GM12872 (cell line): ENCODE data around the gene ATG2B.

Experiments used
- TF ChIP-seq, protein P1 (sequence below): IDR thresholded peaks from 3 replicates; pipeline ENCODE4 v1.5.1; 2011; ENCODE audit warnings: low read depth, mild to moderate bottlenecking, low read length, moderate library complexity; ENCODE audit not compliant: insufficient read depth

The ATG2B gene, protein sequence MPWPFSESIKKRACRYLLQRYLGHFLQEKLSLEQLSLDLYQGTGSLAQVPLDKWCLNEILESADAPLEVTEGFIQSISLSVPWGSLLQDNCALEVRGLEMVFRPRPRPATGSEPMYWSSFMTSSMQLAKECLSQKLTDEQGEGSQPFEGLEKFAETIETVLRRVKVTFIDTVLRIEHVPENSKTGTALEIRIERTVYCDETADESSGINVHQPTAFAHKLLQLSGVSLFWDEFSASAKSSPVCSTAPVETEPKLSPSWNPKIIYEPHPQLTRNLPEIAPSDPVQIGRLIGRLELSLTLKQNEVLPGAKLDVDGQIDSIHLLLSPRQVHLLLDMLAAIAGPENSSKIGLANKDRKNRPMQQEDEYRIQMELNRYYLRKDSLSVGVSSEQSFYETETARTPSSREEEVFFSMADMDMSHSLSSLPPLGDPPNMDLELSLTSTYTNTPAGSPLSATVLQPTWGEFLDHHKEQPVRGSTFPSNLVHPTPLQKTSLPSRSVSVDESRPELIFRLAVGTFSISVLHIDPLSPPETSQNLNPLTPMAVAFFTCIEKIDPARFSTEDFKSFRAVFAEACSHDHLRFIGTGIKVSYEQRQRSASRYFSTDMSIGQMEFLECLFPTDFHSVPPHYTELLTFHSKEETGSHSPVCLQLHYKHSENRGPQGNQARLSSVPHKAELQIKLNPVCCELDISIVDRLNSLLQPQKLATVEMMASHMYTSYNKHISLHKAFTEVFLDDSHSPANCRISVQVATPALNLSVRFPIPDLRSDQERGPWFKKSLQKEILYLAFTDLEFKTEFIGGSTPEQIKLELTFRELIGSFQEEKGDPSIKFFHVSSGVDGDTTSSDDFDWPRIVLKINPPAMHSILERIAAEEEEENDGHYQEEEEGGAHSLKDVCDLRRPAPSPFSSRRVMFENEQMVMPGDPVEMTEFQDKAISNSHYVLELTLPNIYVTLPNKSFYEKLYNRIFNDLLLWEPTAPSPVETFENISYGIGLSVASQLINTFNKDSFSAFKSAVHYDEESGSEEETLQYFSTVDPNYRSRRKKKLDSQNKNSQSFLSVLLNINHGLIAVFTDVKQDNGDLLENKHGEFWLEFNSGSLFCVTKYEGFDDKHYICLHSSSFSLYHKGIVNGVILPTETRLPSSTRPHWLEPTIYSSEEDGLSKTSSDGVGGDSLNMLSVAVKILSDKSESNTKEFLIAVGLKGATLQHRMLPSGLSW (N-terminal part only)

DNA sequence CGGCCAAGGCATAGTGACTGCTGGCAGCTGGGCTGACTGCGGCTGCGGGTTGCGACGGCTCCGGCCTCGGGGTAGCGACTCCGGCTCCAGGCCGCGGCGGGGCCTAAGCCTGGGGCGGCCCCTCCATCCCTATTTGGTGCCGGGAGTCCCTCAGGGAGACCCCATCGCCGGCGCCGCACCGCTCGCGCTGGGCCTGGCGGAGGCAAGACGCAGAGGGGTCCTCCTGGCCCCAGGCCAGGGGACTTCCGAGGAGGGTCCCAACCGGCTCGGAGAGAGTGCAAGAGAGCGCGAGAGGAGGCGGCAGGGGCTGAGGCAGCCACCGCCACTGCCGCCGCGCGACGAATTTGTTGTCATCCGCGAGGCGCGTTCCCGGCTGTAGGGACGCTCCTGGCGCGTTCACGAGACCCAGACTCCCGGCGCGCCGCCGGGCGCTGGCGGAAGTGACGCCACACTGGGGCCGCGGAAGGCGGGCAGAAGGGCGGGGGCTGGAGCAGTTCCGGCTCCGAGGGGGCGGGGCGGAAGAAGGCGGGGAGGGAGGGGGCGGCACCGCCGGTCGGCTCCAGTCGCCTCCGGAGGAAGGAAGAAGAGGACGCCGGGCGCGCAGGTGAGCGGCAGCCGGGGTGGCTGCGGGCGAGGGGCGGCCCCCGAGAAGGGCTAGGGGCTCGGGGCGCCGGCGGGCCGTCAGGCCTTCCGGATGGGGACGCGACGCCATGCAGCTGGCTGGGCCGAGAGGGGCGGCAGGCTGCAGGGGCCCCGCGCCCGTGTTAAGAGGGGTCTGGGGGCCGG is at the start of gene ATG2B, which contains the start of gene GSKIP:
Gene ATG2B, minus strand, starts transcription at position 377 of the 786 bp plus-strand sequence. Its CDS starts 365 bp downstream, at position 12.
Gene GSKIP, plus strand, starts transcription at position 562 of the 786 bp plus-strand sequence. CDS start 18,722 bp downstream, outside the sequence.
- TF ChIP-seq, protein P1, sequence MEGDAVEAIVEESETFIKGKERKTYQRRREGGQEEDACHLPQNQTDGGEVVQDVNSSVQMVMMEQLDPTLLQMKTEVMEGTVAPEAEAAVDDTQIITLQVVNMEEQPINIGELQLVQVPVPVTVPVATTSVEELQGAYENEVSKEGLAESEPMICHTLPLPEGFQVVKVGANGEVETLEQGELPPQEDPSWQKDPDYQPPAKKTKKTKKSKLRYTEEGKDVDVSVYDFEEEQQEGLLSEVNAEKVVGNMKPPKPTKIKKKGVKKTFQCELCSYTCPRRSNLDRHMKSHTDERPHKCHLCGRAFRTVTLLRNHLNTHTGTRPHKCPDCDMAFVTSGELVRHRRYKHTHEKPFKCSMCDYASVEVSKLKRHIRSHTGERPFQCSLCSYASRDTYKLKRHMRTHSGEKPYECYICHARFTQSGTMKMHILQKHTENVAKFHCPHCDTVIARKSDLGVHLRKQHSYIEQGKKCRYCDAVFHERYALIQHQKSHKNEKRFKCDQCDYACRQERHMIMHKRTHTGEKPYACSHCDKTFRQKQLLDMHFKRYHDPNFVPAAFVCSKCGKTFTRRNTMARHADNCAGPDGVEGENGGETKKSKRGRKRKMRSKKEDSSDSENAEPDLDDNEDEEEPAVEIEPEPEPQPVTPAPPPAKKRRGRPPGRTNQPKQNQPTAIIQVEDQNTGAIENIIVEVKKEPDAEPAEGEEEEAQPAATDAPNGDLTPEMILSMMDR = no peak

DNA sequence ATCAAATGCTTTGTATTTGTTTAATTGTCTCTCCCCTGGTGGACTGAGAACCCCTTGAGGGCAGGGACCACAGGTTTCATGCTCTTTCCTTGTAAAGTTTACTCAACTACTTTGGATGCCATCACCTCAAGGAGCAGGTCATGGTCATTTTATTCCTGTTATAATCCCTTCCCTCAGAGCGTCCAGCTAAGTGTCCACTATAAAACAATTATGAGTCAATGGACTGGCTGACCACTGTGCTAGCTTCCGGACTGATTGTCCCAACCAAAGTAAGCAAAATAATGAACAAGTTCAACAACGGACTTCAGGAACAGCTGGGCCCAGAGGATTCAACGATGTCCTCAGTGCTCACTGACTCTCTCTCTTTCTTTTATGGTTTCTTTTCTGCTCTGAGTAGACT is 47.0 kb upstream of the ATG2B start:
- TF ChIP-seq, protein P1 = no peak

DNA sequence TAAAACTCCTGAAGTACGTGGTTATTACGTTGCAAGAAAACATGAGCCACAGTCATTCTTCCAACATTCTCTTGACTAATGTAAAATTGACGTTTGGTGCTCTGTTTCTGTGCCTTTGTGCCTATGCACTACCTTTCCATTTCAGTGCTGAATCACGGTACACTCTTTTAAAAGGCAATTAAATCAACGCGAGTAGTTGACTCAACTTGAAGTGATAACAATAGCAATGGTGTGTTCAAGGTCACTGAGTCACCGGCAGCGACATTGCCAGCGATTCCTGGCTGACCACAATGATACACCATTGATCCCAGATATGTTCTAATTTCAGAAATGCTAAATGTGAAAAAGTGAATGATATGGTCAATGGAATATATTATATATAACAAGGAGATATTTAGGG is 46.6 kb upstream of the ATG2B start:
- TF ChIP-seq, protein P1 = no peak

DNA sequence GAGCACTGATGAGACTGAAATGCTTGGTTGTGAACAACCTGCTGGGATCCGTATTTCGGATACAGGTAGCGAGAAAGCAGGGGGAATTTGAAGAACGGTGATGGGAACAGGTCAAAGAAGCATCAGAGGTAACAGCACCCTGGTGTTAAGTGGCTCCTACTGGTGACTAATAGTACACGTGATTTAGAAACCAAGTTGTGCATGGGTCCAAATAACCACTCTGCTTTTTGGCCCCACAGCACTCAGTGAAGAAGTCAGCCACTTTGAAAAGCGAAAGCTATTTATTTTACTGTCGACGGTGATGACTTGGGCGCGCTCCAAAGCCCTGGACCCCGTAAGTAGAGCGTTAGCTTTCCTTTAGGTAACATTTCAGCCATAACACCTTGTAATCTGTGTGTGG is 45.5 kb upstream of the ATG2B start:
- TF ChIP-seq, protein P1 = no peak

DNA sequence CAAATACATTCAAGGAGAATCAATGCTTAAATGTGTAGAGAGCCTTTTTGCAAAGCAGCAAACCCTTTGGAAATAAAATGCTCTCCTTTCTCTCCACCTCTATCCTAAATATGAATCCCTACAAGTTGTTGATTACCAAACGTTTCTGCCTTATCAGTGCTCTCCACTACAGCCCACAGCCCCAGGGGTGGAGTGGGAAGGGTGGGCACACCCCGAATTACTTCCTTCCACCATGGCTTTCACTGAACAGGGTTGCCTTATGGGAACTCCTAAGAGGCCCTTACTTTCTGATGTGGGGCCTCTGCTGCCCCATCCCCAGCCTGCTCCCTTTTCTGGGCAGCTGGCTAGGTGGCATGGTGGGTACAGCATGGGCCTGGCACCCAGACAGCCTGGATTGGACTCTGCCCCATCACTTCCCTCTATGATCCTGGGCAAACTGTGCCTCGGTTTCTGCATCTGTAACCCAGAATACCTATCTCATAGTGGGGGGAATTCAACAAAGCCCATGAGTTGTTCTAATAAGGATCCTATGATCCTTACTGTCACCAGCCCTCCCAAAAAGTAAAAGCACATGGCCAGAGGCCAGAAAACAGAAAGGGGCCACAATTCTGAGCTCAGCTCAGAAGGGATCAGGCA is 44.9 kb upstream of the ATG2B start:
- TF ChIP-seq, protein P1 = no peak

DNA sequence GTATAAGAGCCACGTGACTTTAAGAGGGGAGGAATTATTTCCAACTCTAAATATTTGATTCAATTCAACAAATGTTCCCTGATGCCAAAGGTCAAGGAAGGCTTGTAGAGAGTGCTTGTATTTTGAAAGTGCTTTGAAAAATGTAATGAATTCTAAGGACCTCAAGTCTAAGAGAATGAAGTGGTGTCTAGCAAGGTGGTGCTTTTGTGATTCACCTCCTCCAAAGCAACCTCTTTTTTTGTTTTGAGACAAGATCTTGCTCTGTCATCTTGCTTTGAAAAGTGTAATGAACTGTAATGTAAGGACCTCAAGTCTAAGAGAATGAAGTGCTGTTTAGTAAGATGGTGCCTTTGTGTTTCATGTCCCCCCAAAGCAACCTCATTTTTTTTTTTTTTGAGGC is 42.5 kb upstream of the ATG2B start:
- TF ChIP-seq, protein P1 = no peak
